KBM-7 (cell line): ENCODE results near the gene PRDX5.
A peak's percentile ranks its signal among the peaks of the same experiment; 100 is the strongest.

Experiments
- DNase-seq: peaks from one replicate; pipeline ENCODE4 v3.0.0-alpha.2; 2015
- in situ Hi-C: fragments of 300-500 bp; cut with MboI; formaldehyde crosslinking; loops from 2 replicates; pipeline ENCODE4 v1.14.3; 2020; ENCODE audit warnings: low sequenced_read_pairs, low pct_unique_long_range_greater_than_20kb, mixed read lengths

Gene PRDX5

DNA sequence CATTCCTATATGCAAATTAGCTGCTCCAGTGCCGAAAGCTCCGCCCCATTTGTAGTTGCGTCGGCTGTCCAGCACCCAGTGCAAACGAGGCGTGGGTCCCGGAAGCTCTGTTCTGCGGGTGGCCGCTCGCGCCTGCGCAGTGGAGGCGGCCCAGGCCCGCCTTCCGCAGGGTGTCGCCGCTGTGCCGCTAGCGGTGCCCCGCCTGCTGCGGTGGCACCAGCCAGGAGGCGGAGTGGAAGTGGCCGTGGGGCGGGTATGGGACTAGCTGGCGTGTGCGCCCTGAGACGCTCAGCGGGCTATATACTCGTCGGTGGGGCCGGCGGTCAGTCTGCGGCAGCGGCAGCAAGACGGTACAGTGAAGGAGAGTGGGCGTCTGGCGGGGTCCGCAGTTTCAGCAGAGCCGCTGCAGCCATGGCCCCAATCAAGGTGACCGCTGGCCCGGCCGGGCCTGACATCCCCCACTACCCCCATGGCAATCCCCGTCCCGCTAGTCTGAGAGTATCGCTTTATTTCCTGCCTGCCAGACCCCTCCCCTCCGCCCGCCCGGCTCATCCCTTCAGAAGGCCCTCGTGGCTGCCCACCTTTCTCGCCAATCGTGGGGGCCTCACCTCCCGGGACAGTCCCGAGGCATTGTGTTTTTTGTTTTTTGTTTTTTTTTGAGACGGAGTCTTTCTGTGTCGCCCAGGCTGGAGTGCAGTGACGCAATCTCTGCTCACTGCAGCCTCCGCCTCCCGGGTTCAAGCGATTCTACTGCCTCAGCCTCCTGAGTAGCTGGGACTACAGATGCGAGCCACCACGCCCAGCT is at the start of gene PRDX5:
Gene PRDX5 (plus strand): TSS at position 161 of the 805 bp plus-strand sequence. CDS start 95 bp downstream, at position 256.
- peak; percentile 96 for DNase-seq
- in situ Hi-C loops, result no loop called here

DNA sequence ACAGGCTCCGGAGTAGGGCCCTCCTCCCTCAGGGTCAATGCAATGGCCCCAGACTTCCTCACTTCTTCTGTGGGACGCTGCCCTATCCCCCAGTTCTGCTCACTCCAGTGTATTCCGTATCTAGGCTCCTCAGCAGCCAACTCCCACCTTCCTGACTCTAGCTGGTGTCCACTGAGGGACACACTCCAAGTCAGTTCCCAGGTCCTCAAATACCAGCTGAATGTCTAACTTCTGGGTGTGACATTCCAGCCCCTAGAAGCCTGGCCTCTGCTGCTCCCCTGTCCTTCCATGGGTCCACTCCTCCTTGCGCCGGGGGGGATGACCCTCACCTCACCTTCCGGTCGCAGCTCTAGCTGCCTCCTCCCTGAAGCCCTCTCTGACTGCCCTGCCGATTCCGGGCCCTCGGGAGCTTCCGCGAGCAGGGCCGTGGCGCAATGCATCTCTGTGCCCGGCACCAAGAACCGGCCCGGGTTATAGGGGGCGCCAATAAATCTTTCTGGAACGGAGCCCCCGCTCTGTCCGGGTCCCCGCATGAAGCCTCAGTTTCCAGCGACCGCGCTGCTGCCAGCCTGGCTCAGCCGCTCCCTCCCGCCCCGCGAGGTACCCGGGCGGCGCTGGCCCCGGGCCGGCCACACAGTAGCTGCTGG is 48.9 kb upstream of the PRDX5 start:
- peak; percentile 57 for DNase-seq
- in situ Hi-C loops, result no loop called here

DNA sequence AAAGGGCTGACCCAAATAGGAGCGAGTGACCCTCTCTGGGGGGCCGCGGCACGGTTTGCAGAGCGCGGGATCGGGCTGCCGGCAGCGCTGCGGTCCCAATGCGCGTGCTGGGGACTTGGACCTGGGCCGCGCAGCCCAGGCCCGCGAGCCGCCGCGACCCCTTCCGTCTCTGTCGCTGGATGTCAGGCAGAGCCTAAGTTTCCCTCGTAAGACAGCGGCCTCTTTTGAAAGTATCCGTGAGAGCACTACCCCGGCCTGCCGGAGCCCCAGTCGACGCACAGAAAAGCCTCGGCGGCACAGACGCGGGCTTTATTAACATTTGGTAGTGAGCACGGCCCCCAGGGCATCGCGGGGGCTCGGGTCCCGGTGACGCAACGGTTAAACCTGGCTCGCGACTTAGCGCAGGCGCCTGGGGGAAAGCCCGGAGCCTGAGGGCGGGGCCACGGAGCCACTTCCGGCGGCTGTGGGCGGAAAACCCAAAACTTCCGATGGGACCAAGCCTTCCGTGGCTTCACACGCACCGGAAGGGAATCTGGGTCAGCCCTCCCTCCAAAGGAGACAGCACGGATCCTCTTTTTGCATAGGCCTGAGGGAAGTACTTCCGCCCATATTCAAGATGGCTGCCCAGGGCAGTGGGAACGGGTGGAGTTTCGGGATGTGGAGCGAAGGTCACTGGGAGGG is 48.2 kb upstream of the PRDX5 start:
- peak; percentile 100 for DNase-seq

DNA sequence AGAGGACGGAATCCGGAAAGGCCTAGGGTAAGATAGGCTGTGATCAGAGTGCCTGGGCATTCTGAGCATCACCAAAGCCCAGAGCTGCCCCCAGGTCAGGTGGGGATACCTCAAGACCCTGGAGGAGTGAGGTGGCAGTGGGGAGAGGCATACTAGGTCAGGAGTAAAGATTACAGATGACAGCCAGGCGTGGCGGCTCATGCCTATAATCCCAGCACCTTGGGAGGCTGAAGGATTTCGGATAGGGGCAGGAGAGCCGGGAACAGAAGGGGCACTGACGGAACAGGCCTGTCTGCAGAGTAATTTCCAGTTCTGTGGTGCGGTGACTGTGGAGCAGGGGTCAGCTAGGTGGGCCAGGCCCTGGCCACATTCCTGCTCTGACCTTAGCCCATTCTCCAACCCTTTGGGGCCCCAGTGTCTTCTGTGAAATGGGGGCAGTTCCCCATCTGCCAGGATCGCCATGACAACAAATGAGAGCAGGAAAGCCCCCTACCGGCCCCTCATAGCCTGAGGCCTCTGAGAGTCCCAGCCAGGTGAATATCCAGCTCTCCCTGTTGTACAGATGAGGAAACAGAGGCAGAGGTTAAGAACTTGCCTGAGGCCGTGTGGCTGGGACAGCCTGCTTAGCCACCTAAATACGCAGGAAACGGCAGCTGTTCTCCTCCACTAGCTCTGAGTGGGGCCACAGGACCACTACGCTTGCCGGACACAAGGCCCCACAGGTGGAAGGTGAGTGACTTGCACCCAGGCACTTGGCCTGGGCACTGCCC is 42.7 kb upstream of the PRDX5 start:
- in situ Hi-C loops, result no loop called here
- no peak for DNase-seq

More for the DNA sequence above, 48.2 kb upstream of the PRDX5 start:
- in situ Hi-C loops, result no loop called here

DNA sequence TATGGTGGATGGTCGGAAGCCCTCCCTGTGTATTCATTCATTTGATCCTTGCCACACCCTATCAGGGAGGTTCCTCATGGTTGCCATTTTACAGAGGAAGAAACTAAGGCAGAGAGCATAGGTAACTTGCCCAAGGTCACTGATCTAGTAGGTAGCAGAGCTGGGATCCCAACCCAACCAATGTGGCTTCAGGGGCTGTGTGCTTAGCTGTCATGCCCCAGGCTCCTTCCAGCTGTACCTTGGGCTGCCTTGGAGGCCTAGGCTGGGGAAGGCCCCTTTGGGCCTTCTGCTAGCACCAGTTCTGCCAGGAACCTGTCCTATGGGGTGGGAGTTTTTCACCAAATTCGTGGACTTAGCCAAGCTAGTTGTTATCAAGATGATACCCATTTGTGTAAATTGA is 42.1 kb upstream of the PRDX5 start:
- in situ Hi-C loops, result no loop called here
- DNase-seq, result no peak

DNA sequence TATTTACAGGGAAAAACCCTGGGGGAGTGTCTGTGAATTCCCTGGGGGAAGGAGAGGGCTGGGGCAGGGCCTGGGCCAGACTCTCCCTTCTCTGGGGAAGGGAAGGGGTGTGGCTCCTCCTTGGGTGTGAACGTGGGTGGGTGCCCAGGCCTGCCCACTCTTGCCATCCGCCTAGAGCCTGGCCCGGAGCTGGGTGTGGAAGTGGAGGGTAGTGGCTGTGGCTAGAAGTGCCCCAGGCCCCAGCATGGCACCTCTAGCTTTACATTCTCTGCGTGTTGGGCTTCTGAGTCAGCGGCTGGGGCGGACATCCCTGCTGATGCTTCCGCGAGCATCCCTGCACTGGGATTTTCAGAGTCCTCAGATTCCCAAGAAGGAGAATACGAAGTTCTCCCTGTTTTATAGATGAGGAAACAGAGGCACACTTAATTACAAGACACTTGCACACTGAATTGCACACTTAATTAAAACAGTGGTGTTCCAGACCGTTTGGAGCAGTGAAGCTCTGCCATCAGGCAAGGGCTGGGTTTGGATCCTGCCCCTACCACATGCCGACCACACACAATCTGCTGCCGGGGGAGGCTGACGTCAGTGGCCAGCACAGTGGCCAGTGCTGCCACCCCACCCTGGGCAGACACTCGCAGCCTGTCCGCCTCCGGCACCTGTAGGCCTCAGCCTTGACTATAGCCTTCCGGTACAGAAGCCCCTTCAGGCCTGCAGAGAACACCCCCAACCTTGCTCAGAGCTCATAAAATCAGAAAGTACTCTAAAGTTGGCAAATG is 41.1 kb upstream of the PRDX5 start:
- in situ Hi-C loops, result no loop called here
- DNase-seq, result no peak

DNA sequence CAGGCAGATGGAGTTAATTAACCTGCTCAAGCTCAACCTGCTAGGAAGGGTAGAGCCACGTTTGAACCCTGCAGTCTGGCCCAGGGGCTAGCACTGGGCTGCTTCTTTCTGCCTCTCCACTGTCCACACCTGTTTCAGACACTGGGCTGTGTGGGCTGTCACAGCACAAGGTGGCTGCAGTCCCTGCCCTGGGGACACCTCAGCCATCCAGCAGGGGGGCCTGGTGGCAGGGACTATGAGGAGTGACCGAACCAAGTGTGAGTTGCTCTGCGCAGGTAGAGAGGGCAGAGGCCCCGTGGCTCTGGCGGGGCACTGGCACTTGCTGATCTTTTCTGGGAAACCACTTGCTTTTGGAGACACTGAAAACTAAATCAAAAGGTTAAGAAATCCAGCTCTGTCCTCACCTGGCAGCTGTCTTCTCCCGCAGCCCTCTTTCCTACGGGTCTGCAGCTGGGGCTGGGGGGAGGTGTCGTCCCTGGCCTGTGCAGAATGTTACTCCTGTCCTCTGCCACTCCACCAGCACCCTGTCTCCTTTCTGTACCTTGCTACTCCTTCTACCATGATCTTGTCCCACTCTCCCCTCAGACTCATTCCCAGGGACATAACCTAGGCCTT is 39.2 kb upstream of the PRDX5 start:
- no peak for DNase-seq
- in situ Hi-C loops, result no loop called here

DNA sequence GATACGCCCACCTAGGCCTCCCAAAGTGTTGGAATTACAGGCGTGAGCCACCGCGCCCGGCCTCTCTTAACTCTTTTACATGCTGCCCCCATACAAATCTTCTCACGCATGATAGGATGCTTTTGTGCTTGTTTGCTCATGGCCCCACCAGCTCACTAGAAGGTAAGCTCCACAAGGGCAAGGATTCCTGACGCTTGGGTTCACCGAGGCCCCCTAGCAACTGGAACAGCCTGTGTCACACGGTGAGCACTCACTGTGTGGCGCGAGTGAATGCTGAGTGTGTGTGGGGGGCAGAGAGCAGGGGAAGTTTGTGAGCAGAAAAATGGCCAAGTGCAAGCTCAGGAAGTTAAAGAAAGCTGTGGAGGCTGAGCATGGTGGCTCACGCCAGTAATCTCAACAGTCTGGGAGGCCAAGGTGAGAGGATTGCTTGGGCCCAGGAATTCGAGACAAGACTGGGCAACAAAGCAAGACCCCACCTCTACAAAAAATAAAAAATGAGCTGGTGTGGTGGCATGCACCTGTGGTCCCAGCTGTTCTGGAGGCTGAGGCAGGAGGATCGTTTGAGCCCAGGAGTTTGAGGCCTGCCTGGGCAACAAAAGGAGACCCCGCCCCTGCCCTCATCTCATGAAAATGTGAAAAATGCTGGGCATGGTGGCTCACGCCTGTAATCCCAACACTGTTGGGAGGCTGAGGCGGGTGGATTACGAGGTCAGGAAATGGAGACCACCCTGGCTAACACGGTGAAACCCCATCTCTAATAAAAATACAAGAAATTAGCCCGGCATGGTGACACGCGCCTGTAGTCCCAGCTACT is 35.8 kb upstream of the PRDX5 start:
- in situ Hi-C loops, result no loop called here
- no peak for DNase-seq

DNA sequence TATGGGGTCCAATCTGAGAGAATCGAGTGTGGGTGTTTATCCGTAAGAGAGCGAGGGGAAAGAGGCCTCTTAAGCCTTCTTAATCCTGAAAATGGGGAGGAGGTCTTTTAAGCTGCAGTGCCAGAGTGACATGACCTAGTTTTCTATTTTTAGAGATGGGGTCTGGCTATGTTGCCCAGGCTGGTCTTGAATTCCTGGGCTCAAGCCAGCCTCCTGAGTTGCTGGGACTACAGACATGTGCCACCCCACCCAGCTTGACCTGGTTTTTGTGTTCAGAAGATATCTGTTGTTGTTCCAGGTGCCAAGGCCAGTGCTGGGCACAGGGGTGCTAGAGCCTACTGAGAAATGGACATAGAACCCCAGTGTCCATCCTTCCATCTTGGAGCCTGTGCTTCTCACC is 34.8 kb upstream of the PRDX5 start:
- in situ Hi-C loops, result no loop called here
- DNase-seq, result no peak

DNA sequence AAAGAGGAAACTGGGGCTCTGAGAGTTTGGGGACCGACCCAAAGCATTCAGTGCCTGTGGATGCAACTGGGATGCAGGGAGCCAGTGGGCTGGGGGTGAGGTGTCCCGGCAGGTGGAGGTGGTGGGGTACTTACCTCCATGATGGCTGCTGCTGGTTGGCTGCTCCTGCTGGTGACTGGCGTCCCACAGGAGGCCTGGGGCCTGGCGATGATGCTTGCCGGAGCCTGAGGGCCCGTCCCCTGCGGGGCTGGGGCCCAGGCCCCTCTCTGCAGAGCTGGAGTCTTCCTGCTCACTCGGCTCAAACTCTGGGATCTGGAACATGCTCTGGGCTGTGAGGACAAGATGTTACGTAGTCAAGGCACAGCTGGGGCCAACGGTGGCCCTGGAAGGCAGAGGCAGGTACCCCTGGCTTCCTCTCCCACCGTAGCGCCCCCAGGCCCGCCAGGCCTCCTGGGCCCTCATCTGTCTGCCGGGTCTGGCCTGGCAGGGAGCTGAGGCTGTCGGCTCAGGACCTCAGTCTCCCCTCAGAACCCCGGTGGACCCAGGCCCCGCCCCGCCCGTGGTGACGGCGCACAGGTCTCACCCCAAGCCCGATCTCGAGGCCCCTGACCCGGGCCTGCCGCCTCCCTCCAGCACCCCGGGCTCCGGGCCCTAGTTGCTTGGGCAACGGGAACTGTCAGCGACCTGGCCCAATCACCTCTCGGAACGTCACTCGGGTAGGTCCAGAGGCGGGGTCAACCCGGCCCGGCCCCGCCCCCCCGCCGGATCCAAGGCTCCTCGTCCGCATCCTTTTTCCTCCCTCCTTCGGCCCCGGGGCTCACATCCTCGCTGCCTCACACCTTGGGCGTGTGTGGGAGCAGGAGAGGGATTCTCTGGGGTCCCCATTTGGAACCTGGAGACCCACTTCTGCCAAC is 33.6 kb upstream of the PRDX5 start, which contains the start of gene BAD:
Gene BAD (minus strand): TSS at position 618 of the 914 bp plus-strand sequence. CDS start 297 bp downstream, at position 321.
- DNase-seq, result peak; percentile 94
- in situ Hi-C loops, result no loop called here

DNA sequence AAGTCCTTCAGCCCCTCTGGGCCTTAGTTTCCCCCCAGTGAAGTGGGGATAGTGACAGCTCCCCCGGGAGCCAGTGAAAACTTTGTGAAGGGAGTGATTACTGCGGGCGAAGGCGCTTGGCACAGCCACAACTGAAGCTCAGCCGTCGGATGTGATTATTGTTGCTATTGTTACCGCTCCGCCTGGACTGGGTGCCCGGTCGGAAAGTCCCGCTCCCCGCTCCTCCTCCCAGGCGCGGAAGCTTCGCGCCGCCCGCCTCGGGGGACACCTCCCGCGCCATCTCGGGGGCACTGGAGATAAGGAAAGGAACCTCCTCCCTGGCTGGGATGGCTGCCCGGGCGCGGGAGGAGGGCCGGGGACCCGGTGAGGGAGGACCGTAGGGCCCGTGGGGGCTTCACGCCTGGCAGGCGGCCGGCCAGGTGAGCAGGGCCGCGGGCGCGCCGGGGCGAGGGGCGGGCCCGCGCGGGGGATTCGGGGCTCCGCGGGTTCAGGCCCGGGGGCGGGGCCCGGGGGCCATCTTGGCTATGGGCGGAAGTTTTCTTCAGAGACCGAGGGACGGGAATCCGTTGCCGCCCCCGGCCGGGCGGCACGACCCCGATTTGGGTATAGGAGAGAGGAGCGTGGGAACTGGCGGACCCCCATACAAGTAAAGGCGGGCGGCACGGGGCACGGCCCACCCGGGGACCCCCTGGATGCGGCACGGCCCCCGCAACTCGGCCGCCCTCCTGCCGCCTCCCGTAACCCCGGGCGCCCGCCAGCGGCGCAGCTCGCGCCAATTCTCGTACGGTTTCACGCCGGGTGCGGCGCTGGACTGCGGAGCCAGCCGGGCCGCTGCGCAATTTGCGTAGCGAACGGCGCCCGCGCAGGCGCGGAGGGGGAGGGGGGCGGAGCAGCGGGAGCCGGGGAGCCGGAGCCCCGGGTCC is 32.7 kb upstream of the PRDX5 start, which contains the start of gene GPR137:
Gene GPR137 (plus strand): TSS at position 887 of the 923 bp plus-strand sequence. CDS start 677 bp downstream, outside the sequence.
- DNase-seq, result peak; percentile 88
- in situ Hi-C loops, result no loop called here

DNA sequence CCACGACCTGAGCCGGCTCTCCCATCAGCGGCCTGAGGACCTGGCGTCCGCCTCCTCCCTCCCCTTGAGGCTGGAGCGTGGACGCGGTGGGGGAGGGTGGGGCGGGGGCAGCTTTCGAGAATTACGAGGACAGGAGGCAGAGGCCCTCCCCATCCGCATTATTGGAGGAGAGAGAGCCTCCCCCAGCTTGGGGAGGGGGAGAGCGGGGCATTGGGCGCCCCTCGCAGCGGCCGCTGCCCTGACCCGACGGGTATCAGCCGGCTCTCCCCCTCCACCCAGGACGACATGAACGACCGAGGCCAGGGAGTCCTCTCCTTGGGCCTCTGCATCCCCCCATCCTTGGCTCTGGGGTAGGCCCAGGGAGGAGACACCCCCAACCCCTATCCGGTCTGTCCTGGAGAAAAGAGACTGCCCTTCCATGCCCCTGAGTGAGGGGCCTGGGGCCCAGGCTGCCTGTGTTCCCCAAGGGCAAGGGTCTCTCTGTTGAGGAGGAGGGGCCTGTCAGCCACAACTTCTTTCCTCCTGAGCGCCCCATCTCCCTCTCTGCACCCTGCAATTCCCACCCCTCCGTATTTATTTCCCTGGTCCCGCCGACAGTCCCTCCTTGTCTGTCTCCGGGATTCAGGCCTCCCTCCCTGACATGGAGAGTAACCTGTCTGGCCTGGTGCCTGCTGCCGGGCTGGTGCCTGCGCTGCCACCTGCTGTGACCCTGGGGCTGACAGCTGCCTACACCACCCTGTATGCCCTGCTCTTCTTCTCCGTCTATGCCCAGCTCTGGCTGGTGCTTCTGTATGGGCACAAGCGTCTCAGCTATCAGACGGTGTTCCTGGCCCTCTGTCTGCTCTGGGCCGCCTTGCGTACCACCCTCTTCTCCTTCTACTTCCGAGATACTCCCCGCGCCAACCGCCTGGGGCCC is 31.8 kb upstream of the PRDX5 start:
- in situ Hi-C loops, result no loop called here
- DNase-seq, result no peak

DNA sequence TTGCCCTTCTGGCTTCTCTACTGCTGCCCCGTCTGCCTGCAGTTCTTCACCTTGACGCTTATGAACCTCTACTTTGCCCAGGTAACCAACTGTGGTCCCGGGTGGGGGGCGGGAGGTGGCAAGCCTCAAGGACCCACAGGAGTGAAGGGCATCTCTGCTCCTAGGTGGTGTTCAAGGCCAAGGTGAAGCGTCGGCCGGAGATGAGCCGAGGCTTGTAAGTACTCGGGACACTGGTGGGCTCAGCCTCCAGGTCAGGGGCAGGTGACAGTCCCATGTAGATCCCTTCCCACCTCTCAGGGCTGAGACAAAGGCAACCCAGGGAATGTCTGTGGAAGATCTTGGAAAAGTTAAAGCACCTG is 31.1 kb upstream of the PRDX5 start:
- no peak for DNase-seq
- in situ Hi-C loops, result no loop called here

DNA sequence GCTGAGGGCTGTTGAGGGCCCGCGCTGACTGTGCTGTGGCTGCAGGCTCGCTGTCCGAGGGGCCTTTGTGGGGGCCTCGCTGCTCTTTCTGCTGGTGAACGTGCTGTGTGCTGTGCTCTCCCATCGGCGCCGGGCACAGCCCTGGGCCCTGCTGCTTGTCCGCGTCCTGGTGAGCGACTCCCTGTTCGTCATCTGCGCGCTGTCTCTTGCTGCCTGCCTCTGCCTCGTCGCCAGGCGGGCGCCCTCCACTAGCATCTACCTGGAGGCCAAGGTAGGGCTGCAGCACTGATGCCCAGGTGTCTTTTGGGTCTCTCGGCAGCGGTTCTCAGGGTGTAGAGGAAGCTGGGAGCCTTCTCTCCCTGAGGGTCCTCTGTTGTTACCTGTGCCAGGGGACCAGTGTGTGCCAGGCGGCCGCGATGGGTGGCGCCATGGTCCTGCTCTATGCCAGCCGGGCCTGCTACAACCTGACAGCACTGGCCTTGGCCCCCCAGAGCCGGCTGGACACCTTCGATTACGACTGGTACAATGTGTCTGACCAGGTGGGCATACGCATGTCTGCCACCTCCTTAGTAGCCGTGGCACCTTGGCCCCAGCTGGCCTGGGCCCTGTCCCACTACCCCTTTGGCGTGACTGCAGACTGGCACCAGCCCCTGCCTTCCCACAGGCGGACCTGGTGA is 30.1 kb upstream of the PRDX5 start:
- in situ Hi-C loops, result no loop called here
- no peak for DNase-seq
